ENCODE measurements around the gene MMP11. TPM values are rescaled to one million over a fixed set of nuclear protein-coding genes. Genes with fewer than 3 reads are reported as not detected.

The MMP11 gene
- total and polyA plus RNA-seq, 2 of the 13 experiments (the other 11 are each of a cell fraction or from before 2014, with no cell fraction given), result 8.9 to 28.6 TPM

DNA sequence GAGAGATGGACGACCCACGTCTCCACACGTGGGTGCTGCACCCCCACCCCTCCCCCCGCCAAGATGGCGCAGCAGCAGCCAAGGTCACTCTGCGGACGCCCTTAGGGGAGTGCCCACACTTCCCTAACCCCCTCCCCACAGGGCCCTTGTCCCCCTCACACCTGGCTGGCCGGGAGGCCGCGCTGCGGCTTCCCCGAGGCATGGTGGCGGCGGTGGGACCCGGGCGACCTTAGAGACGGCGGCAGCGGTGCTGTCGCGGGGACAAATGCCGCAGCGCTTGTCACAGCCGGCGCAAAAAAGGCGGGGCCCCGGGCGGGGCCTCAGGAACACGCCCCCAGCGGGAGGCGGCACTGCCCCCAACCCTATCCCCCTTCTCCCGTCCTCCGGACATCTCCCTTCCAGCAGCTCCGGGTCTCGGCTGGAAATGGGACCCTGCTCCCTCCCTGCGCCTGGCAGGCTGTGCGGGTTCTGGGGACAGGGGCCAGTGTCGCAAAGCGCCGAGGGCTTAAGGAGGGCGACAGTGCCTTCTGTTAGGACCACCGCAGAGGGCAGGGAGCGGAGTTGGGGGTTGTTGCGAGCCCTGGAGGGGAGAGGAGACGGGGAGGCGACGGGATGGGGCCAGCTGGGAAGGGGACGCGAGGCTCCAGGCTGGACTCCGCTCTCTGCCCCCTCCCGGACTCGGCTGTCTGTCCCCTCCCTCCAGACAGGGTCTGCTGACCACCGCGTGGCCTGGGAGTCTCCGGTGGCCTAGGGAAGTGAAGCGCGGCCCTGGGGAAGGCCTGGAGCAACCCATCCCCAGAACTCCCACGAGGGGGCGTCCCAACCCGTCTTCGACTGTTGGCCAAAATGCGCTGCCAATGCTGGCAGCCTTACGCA is 4.7 kb upstream of the MMP11 start, which contains the start of gene CHCHD10 (continued):
- no peak for TF ChIP-seq ZNF282 (IDR thresholded peaks at IDR 0.05; ENCODE audit: partially characterized antibody)
- TF ChIP-seq U2AF2 (IDR thresholded peaks at IDR 0.05; ENCODE audit: low read depth, low read length), result 0 out of 2 replicates have a peak, but pooled peaks have one; percentile 63
- peak; percentile 80 for TF ChIP-seq ZNF782 (CRISPR knock-in tag; IDR thresholded peaks at IDR 0.05; ENCODE audit: borderline replicate concordance)
- no peak for TF ChIP-seq MLLT10 (CRISPR knock-in tag; IDR thresholded peaks at IDR 0.05)
- TF ChIP-seq, protein P1, sequence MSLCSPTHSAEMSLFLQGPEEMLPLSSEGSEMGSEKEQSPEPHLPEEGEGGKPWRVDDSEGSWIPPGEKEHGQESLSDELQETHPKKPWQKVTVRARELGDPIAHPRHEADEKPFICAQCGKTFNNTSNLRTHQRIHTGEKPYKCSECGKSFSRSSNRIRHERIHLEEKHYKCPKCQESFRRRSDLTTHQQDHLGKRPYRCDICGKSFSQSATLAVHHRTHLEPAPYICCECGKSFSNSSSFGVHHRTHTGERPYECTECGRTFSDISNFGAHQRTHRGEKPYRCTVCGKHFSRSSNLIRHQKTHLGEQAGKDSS (CRISPR knock-in tag; IDR thresholded peaks at IDR 0.05; ENCODE audit: borderline replicate concordance, low read depth), result peak; percentile 67; the same call in 1 of the 2 replicates
- no peak for TF ChIP-seq NR2F6 (IDR thresholded peaks at IDR 0.05)
- TF ChIP-seq NR2F6 (CRISPR knock-in tag; IDR thresholded peaks at IDR 0.05), result peak; percentile 32; the same call in 1 of the 2 replicates
- TF ChIP-seq MED1 (CRISPR knock-in tag; IDR thresholded peaks at IDR 0.05), result peak; percentile 43; the same call in 1 of the 2 replicates
- TF ChIP-seq, protein P2, sequence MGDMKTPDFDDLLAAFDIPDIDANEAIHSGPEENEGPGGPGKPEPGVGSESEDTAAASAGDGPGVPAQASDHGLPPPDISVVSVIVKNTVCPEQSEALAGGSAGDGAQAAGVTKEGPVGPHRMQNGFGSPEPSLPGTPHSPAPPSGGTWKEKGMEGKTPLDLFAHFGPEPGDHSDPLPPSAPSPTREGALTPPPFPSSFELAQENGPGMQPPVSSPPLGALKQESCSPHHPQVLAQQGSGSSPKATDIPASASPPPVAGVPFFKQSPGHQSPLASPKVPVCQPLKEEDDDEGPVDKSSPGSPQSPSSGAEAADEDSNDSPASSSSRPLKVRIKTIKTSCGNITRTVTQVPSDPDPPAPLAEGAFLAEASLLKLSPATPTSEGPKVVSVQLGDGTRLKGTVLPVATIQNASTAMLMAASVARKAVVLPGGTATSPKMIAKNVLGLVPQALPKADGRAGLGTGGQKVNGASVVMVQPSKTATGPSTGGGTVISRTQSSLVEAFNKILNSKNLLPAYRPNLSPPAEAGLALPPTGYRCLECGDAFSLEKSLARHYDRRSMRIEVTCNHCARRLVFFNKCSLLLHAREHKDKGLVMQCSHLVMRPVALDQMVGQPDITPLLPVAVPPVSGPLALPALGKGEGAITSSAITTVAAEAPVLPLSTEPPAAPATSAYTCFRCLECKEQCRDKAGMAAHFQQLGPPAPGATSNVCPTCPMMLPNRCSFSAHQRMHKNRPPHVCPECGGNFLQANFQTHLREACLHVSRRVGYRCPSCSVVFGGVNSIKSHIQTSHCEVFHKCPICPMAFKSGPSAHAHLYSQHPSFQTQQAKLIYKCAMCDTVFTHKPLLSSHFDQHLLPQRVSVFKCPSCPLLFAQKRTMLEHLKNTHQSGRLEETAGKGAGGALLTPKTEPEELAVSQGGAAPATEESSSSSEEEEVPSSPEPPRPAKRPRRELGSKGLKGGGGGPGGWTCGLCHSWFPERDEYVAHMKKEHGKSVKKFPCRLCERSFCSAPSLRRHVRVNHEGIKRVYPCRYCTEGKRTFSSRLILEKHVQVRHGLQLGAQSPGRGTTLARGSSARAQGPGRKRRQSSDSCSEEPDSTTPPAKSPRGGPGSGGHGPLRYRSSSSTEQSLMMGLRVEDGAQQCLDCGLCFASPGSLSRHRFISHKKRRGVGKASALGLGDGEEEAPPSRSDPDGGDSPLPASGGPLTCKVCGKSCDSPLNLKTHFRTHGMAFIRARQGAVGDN (CRISPR knock-in tag; IDR thresholded peaks at IDR 0.05), result peak; percentile 95
- no peak for TF ChIP-seq RFX3 (CRISPR knock-in tag; IDR thresholded peaks at IDR 0.05)
- TF ChIP-seq ZNF761 (CRISPR knock-in tag; conservative IDR thresholded peaks at IDR 0.05), result peak; percentile 90
- peak; percentile 13; the same call in 1 of the 2 replicates for TF ChIP-seq ZNF563 (CRISPR knock-in tag; IDR thresholded peaks at IDR 0.05)
- no peak; the same call in 1 of the 2 replicates for TF ChIP-seq ATF2 (CRISPR knock-in tag; IDR thresholded peaks at IDR 0.05)
- TF ChIP-seq, protein P3, sequence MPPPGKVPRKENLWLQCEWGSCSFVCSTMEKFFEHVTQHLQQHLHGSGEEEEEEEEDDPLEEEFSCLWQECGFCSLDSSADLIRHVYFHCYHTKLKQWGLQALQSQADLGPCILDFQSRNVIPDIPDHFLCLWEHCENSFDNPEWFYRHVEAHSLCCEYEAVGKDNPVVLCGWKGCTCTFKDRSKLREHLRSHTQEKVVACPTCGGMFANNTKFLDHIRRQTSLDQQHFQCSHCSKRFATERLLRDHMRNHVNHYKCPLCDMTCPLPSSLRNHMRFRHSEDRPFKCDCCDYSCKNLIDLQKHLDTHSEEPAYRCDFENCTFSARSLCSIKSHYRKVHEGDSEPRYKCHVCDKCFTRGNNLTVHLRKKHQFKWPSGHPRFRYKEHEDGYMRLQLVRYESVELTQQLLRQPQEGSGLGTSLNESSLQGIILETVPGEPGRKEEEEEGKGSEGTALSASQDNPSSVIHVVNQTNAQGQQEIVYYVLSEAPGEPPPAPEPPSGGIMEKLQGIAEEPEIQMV (CRISPR knock-in tag; IDR thresholded peaks at IDR 0.05; ENCODE audit: low read depth), result peak; percentile 23; the same call in 1 of the 2 replicates
- no peak for TF ChIP-seq ZNF570 (CRISPR knock-in tag; IDR thresholded peaks at IDR 0.05; ENCODE audit: borderline replicate concordance)
- TF ChIP-seq SUZ12 (IDR thresholded peaks at IDR 0.05; ENCODE audit: low read depth, low read length), result no peak
- TF ChIP-seq ZNF510 (CRISPR knock-in tag; IDR thresholded peaks at IDR 0.05; ENCODE audit: low read depth), result peak; percentile 90; the same call in 1 of the 2 replicates
- TF ChIP-seq ZNF460 (CRISPR knock-in tag; IDR thresholded peaks at IDR 0.05; ENCODE audit: borderline replicate concordance), result peak; percentile 44; the same call in 1 of the 2 replicates
- TF ChIP-seq MATR3 (CRISPR knock-in tag; IDR thresholded peaks at IDR 0.05), result no peak
- peak; percentile 36; the same call in 1 of the 2 replicates for TF ChIP-seq SRY (CRISPR knock-in tag; IDR thresholded peaks at IDR 0.05)
- TF ChIP-seq MAX (IDR thresholded peaks at IDR 0.05), result peak; percentile 86
- TF ChIP-seq ZNF780A (CRISPR knock-in tag; IDR thresholded peaks at IDR 0.05), result no peak
